ENCODE results near the gene CDK18. TPM values are rescaled to one million over a fixed set of nuclear protein-coding genes. Genes with fewer than 3 reads are reported as not detected.

CDK18 gene
- polyA plus RNA-seq, 6 donors from 2014 or later, result 0.40 to 1.4 (median 0.50) TPM; not detected in 2

DNA sequence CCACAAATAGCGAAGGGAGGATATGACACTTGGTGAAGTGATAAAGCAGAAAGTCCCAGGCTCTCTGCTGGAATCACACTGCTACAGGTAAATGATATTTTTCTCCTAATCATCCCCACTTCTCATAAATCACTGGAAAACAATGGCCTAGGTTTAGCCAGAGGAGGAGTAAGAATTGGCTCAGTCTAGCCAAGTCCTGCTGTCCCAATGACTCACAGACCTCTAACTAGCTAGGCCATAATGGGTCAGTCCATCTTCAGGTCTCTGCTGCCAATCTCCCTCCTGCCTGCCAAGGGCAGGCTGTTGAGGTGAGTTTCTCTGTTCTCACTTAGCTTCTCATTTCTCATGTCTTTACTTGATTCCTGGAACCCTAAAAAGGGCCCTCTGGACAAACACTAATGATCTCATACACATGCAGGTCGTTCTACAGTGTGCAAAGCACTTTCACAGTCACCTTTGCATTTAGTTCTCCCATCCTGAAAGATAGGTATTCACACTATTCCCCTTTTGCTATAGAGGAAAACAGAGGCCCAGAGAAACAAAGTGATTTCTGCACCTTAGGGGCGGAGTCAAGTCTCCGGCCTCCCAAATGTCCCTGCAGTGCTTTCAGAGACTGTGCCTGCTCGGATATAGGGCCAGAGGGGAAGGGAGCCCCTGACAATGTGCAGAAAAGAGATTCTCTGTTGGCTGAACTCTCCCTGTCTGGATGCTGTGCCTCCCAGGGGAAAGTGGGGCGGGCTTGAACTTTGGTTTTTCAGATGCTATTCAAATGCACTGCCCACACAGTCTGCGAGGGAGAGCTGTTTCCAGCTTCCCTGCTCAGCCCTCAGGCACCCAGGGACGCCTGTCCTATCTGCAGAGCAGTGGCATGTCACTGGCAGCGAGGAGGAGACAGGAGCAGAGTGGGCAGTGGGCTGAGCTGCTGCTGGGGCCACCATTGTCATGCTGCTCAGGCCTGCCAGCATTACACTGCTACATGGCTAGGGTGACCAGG is 3.9 kb upstream of the CDK18 start:
- Mint-ChIP-seq H3K9me3 (no peaks in the 10 kb centered on the region), H3K27me3 (peaks cover 14 to 27% (median 19%) of the 10 kb centered on the region in 3 donors), H3K27ac (no peak overlapping the region), H3K4me3 (no peak overlapping the region), H3K36me3 (no peaks in the 10 kb centered on the region), H3K4me1 (peaks cover 8 to 14% (median 12%) of the 10 kb centered on the region in 3 donors)
- ATAC-seq (ENCODE audit: low read depth in 2 of 2) (no peak), DNase-seq (no peak)

DNA sequence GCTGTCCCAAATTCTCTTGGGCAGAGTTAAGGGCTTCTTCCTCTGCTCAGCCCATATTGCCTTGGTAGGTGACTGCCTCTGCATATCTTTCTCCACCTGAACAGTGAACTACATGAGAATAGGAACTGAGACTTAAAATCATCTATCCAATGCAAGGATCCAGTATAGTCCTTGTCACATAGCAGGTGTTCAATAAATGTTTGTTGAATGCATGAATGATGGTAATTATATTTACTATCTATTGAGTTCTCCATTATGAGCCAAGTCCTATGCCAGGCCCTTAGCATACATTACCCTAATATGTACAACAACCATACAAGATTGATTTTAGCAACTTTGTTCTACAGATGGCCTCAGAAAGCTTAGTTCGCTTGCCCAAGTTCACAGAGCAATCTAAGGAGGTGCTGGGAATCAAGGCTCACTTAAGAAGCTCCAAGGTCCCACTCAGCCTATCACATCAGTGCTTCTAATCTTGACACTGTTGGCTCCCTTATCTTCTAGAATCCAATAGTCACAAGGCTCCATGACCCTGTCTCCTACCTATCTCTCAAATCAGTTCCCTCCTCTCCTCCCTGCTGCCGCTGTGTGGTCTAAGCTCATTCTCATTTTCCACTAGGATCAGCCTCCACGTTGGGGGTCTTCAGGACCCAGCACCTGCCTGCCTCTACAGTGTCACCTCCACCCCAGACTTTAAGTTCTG is 2.2 kb upstream of the CDK18 start:
- ATAC-seq (ENCODE audit: low read depth in 2 of 2) (no peak), DNase-seq (no peak)
- Mint-ChIP-seq H3K27me3 (peaks cover 4 to 9% (median 4%) of the 10 kb centered on the region in 3 donors), H3K27ac (peak overlapping the region in 2 of 6 donors; percentile 2 to 39), H3K4me3 (peak overlapping the region in 2 of 8 donors; percentile 61 to 62), H3K36me3 (no peaks in the 10 kb centered on the region), H3K9me3 (no peaks in the 10 kb centered on the region), H3K4me1 (peaks cover 8 to 20% (median 14%) of the 10 kb centered on the region in 3 donors)

DNA sequence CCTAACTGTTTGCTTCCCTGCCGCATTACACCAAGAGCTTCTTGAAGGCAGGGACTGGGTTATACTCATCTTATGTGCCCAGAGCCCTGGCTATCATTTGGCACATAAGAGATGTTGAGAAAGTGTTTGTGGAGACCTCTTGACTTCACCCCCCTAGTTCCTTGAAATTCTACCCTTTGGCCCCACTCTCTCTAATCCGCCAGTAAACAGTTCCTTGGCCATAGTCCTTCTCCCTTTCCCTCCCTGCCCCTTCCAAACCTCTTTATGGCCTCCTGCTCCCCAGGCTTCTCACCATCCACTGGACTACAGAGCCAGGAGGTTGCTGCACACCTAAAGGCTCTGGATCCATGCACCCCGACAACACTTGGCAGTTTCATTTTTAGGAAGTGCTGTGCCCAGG is 1.5 kb upstream of the CDK18 start:
- no peak for ATAC-seq (ENCODE audit: low read depth in 2 of 2)
- Mint-ChIP-seq H3K4me3 (peak overlapping the region in 5 of 8 donors; percentile 13 to 94 (median 78)), H3K27ac (peak overlapping the region in 3 of 6 donors; percentile 2 to 84 (median 17)), H3K4me1 (peaks cover 8 to 22% (median 14%) of the 10 kb centered on the region in 3 donors), H3K9me3 (no peaks in the 10 kb centered on the region), H3K27me3 (peaks cover 0 to 2% (median under 1%) of the 10 kb centered on the region in 3 donors), H3K36me3 (no peaks in the 10 kb centered on the region)
- DNase-seq, result no peak

DNA sequence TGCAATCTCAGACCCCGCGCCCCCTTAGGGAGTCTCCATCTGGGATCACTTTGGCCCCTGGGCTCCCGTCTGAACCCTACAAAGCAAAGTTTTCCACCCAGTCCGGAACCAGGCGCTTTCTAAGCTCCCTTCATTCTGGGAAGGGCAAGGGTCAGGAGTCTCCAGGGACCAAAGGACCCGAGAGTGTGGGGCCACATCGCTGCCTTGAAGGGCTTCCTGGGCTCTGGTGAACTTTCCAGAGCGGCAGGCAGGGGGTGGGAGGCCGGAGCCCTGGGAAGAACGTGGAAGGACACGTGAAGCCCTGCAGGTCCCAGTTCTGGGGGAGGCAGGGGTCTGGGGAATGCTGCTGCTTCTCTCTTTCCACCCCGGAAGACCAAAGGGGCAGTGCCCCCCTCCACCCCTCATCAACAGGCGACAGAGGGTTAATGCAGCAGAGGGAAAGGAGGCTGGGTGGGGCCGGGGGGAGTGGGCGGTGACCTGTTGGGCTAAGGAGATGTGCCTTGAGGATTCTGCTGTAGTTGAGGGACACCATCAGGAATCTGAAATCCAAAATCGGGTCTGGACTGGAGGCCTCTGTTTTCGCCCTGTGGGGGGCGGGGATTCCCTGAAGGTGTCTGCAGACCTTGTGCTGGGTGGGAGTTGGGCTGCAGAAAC is 734 bp downstream of the CDK18 start:
- ATAC-seq (ENCODE audit: low read depth in 2 of 2) (no peak), DNase-seq (no peak)
- Mint-ChIP-seq H3K27me3 (no peaks in the 10 kb centered on the region), H3K4me3 (peak overlapping the region; percentile 73 to 94 (median 90)), H3K9me3 (no peaks in the 10 kb centered on the region), H3K27ac (peak overlapping the region in 5 of 6 donors; percentile 67 to 95 (median 83)), H3K4me1 (peaks cover 8 to 24% (median 14%) of the 10 kb centered on the region in 3 donors), H3K36me3 (no peaks in the 10 kb centered on the region)

DNA sequence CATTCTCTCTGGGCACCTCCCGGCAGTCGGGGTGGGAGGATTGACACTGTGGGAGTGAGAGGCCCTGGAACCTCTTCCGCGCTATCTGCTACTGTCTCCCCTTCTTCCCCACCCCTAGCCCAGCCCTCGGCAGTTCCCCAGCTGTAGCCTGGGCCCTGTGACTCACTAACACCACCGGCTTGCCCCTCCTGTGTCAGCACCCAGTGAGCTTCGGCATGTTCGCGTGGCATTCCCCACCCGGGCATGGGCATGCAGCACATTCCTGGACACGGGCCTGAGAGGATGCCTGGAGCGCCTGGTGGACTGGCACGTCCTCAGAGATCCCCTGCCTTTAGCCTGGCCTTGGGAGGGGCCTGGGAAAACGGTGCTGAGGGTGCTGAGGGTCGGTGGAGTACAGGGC is 1.3 kb downstream of the CDK18 start:
- Mint-ChIP-seq H3K27me3 (no peaks in the 10 kb centered on the region), H3K27ac (peak overlapping the region in 2 of 6 donors; percentile 22 to 61), H3K4me1 (peaks cover 8 to 24% (median 14%) of the 10 kb centered on the region in 3 donors), H3K4me3 (peak overlapping the region in 6 of 8 donors; percentile 73 to 91 (median 84)), H3K9me3 (no peaks in the 10 kb centered on the region), H3K36me3 (no peaks in the 10 kb centered on the region)
- ATAC-seq (ENCODE audit: low read depth in 2 of 2), result no peak
- no peak for DNase-seq

DNA sequence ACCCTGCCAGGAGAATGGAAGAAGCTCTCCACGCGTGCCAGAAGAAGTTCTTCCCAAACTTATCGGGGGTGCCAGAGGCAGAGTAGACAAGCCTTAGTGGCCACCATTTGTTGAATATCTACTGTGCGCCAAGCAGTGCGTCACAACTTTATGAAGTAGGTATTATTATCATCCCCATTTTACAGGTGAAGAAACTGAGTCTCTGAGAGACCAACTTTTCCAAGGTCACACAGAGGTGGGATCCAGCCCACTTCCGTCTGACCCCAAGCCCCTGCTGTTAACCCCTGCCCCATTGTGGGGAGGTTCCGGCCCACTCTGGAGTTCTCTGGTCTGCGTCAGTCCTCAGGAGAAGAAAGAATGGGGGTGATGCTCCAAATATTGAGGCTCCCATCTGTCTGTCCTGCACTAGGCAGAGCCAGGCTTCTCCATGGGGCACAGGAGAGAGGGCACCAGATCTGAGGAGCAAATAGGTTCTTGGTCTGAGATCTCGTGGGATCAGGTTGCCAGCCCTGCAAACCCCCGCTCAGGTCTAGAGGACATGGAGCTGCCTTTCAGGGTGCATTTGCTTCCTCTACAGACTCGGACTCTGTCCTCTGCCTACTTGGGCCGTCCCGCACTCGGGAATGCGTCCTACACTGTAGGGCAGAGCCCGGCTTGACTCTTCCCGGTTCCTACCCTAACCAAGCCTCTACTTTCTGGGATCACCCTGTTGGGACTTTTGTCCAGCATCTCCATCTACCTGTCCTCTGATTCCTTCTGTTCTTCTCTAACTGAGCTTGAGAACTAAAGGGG is 2.1 kb downstream of the CDK18 start:
- ATAC-seq (ENCODE audit: low read depth in 2 of 2), result no peak
- H3K4me3 Mint-ChIP-seq, result peak overlapping the region; percentile 28 to 91 (median 67)
- H3K27ac Mint-ChIP-seq, result peak overlapping the region in 2 of 6 donors; percentile 28 to 81

DNA sequence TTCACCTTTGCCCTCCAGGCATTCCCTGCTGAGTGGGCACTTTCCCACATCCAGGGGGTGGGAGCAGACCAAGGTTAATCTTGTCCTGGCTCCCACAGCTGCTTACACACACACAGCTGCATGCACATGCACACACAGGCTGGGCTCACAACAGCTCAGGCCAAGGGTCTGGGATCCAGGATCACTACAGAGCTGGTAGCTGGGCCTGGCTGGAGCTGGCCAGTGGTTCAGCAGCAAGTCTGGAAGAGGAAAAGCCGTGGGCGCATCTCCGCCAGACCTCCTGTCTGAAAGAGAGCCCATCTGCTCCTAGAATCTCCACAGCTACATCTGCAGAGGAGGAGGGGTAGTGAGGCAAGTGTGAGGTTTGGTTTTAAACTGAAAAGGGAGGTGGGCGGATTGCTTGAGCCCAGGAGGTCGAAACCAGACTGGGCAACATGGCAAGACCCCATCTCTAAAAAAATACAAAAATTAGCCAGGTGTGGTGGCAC is 3.8 kb downstream of the CDK18 start:
- DNase-seq (no peak), ATAC-seq (ENCODE audit: low read depth in 2 of 2) (no peak)
- H3K4me3 Mint-ChIP-seq, result no peak overlapping the region
- H3K36me3 Mint-ChIP-seq, result no peaks in the 10 kb centered on the region
- peaks cover 8 to 24% (median 9%) of the 10 kb centered on the region in 3 donors for H3K4me1 Mint-ChIP-seq
- no peaks in the 10 kb centered on the region for H3K27me3 Mint-ChIP-seq
- H3K9me3 Mint-ChIP-seq, result no peaks in the 10 kb centered on the region
- H3K27ac Mint-ChIP-seq, result no peak overlapping the region

More for the DNA sequence above, 2.1 kb downstream of the CDK18 start:
- peaks cover 8 to 24% (median 14%) of the 10 kb centered on the region in 3 donors for H3K4me1 Mint-ChIP-seq
- no peak for DNase-seq
- H3K36me3 Mint-ChIP-seq, result no peaks in the 10 kb centered on the region
- no peaks in the 10 kb centered on the region for H3K27me3 Mint-ChIP-seq
- no peaks in the 10 kb centered on the region for H3K9me3 Mint-ChIP-seq

DNA sequence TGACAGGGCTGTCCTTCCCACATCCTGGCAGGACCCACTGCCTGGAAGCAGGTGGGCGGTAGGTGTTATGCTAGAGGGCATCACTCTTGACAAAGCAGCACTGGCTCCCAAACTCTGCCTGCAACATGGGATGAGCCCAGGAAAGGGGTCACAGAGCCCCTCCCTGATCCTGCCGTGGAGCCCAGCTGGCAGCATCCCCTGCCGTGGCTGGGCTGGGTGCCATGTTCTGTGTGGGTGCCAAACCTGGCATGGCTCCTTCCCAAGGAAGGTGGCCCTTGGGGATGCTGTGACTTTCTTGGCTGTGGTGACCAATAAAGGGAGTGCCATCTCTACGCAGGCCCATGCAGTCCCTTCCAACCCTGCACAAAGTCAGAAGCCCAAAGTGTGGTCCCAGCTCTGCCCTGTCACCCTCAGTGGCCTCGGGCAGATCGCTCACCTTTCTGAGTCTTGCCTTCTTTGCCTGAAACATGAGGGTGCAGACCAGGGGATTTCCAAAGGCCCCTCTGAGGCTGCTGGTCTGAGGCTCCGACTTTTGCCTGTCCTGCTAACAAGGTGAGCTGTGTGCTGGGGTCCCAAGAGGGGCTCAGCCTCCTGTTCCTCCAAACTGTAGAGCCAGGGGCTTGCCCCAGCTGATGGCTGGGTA is 6.0 kb downstream of the CDK18 start:
- DNase-seq, result no peak
- no peak for ATAC-seq (ENCODE audit: low read depth in 2 of 2)
- peaks cover 4 to 13% (median 6%) of the 10 kb centered on the region in 3 donors for H3K4me1 Mint-ChIP-seq
- H3K9me3 Mint-ChIP-seq, result no peaks in the 10 kb centered on the region
- H3K36me3 Mint-ChIP-seq, result no peaks in the 10 kb centered on the region
- no peaks in the 10 kb centered on the region for H3K27me3 Mint-ChIP-seq
- no peak overlapping the region for H3K27ac Mint-ChIP-seq
- H3K4me3 Mint-ChIP-seq, result no peak overlapping the region

DNA sequence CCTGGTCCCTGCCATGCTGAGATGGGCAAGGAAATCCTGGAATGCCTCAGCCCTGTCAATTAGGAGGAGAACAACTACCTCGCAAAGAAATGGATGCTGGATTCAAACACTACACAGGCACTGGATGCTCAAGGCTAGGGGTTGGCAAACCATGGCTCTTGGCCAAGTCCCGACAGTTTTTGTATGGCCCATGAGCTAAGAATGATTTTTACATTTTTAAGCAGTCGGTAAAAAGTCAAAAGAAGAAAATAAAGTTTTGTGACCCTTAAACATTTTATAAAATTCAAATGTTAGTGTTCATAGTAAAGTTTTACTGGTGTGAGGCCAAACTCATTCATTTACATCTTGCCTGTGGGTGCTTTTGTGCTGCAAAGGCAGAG is 6.5 kb downstream of the CDK18 start:
- Mint-ChIP-seq H3K27ac (no peak overlapping the region), H3K4me3 (no peak overlapping the region), H3K36me3 (no peaks in the 10 kb centered on the region), H3K27me3 (no peaks in the 10 kb centered on the region), H3K9me3 (no peaks in the 10 kb centered on the region), H3K4me1 (peaks cover 4 to 9% (median 5%) of the 10 kb centered on the region in 3 donors)
- ATAC-seq (ENCODE audit: low read depth in 2 of 2) (no peak), DNase-seq (no peak)

DNA sequence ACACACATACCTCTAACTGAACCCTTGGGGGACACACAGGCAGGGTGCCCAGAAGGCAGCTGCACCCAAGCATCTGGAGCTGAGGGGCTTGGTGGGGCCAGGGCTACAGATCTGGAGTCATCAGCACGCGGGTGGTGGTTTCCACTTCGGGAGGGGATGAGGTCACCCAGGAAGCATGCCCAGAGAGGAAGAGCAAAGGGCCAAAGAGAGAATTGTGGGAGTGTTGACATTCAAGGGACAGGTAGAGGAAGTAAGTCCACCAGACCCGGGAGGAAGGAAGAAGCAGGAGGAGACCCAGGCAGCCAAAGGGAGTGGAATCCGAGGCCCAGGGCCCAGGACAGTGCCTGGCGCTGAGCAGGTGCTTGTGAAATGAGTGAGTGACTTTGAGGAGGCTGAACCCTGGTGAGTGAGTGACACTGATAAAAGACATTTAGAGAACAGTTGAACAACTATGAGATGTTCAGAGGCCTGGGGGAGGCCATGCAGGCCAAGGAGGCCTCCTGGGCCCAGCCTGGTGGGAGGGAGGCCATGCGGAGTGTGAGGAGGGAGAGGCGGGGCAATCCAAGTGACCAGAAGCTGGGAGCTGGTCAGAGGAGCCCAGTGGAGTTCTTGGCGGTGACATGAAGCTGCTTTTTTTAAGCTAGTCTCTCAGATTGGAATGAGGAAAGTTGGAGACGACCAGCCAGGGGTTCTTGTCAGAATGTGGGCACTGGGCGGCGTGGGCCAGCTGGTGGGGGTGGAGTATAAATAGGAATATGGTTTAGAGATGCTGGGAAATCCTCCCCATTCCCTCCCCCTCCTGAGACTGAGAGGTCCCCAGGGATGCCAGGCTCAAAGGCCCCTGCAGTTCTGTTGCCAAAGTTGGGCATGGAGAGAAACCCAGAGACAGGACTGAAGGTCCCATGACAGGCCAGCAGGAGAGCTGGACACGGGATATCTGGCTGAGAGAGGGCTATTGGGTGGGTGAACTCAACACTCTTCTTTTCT is 7.9 kb downstream of the CDK18 start:
- H3K27ac Mint-ChIP-seq, result no peak overlapping the region
- H3K4me1 Mint-ChIP-seq, result peaks cover 3 to 5% (median 4%) of the 10 kb centered on the region in 3 donors
- no peaks in the 10 kb centered on the region for H3K36me3 Mint-ChIP-seq
- no peaks in the 10 kb centered on the region for H3K9me3 Mint-ChIP-seq
- peak overlapping the region in 1 of 8 donors; percentile 45 for H3K4me3 Mint-ChIP-seq
- no peak for ATAC-seq (ENCODE audit: low read depth in 2 of 2)
- no peak for DNase-seq
- H3K27me3 Mint-ChIP-seq, result no peaks in the 10 kb centered on the region

DNA sequence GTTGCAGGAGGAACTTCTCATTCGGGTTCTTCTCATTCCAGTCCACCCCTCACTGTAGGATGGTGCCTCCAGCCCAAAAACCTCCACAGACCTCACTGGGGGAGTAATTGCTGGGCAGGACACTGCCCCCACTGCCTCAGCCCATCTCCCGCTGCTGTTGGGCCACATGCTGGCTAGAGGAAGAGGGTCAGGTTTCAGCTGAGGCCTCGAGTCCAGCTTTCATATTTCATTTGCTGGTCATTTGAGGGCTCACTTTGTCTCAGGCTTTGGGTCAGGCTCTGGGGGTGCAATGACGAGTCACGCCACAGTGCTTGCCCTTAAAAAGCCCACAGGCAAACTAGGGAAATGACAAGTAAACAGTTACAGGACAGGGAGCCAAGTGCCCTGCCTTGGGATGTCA is 9.3 kb downstream of the CDK18 start:
- no peak for ATAC-seq (ENCODE audit: low read depth in 2 of 2)
- no peaks in the 10 kb centered on the region for H3K36me3 Mint-ChIP-seq
- H3K4me3 Mint-ChIP-seq, result no peak overlapping the region
- no peak for DNase-seq
- no peaks in the 10 kb centered on the region for H3K27me3 Mint-ChIP-seq
- H3K27ac Mint-ChIP-seq, result no peak overlapping the region
- H3K4me1 Mint-ChIP-seq, result peaks cover 0 to 10% (median 5%) of the 10 kb centered on the region in 3 donors
- H3K9me3 Mint-ChIP-seq, result no peaks in the 10 kb centered on the region
